M059J (cell line): Measurements from ENCODE around the gene HSP90AB1. TPM values are rescaled to one million over a fixed set of nuclear protein-coding genes. Genes with fewer than 3 reads are reported as not detected.
"Not testable (repeated sequence)": the region's sequence is repeated elsewhere in the genome, so short reads cannot be mapped to it uniquely, and the experiment has no call there.

ENCODE experiments used
- DNase-seq: peaks from one replicate; pipeline ENCODE4 v3.0.0-alpha.2; 2012; ENCODE audit warnings: low read depth
- total RNA-seq: library from RNA; depleted of rRNA; stranded (reverse); fragments of >200 nt; shearing (Covaris generic); gene quantifications from 2 replicates; pipeline ENCODE4 v1.2.3, GENCODE V29; 2014

The HSP90AB1 gene
- total RNA-seq, 1 experiment from 2014 or later: 1,407 TPM

GRCh38 chr6:44222486-44223318 lies 24.2 kb upstream of the HSP90AB1 start:
- DNase-seq: peak; percentile 45

DNA sequence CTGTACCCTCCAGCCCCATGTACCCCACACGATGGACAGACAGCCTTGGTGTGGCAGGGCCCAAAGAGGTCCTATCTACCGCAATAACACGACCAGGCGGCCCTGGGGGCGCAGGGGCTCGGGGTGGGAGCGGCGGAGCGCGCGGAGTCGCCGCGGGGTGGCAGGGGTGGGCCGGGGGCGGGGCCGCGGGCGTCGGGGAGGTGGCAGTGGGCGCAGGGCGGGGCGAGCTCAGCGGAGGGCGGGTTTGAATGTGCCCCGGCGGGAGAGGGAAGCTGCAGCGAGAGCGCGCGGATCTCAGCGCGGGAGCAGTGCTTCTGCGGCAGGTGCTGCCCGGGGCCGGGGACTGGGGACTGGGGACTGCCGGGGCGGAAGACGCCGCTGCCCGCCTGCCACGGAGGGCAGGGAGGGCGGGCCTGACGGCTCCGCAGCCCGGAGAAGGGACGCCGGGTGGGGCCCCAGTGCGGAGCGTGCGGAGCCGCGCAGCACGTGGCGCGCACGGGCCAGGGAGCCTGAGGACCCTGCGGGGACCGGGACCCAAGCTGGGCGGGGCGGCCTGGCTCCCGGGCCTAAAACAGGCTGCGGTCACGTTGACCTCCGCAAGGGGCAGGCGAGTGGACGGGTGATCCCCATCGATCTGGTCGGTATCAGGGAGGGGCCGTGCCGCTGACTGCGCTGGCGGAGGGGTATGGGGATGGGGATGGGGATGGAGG lies 23.4 kb upstream of the HSP90AB1 start, which contains the start of gene SLC29A1:
TSS of gene SLC29A1 (plus strand) at position 277 of the 710 bp plus-strand sequence. CDS start 3,719 bp downstream, outside the sequence.
- peak; percentile 70 for DNase-seq

GRCh38 chr6:44224029-44224964 lies 22.6 kb upstream of the HSP90AB1 start:
- DNase-seq: peak; percentile 45

- DNase-seq: no peak
These were observed 22.0 kb upstream of the HSP90AB1 start for GRCh38 chr6:44224965-44225305.

GRCh38 chr6:44225579-44226325 lies 21.1 kb upstream of the HSP90AB1 start:
- DNase-seq: no peak

DNA sequence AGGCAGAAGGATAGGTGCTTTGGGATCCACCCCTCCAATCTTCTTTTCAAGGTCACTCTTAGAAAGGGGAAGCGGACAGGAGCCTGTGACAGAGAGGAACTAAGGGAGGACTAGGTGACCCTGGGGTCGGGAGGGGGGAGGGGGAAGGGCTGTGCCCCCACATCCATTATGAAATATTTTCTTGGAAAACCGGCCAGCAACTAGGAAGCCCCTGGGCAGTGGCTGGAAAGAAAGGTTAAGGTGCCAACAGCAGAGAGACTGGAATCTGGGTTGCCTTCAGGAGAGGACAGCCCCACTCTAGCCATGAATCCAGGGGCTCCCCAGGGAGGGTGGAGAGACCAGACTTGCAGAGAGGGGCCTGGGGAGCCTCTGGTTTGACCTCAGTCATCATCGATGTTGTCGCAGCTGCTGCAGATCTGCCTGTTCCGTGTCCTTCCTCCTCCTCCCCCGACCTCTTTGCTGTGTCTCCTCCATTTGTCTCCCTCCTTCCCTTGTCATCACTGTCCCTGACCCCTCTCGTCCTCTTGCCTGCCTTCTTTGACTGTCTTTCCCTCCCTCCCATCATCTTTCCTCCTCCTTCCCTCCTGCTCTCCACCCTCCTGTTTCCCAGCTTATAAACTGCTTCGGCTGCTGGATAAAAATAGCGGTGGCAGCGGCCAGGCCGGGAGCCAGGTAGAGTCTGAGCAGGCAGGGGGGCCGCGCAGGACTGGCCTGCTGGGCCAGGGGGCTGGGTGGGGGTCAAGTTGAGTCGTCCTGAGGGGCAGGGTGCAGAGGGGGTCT lies 20.3 kb upstream of the HSP90AB1 start:
- no peak for DNase-seq

GRCh38 chr6:44227148-44227793 lies 19.6 kb upstream of the HSP90AB1 start:
- DNase-seq: no peak

DNA sequence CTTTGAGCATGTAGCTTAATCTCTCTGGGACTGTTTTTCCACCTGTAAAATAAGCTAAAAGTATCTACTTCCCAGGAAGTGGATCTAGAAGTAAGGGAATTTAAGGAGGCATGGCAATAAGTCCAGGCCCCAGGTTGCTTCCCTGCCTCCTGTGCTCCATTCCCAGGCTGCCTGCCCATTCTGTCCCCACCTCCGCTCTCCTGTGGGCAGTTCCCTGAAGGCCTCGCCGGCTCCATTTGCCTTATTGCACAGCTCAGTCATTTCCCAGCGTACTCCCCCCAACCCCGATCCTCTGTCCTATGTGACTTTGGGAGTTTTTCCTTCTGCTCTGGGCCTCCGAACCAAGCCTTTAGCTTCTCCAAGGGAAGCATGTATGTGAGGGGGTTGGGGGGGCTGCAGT lies 18.9 kb upstream of the HSP90AB1 start:
- DNase-seq: no peak

DNA sequence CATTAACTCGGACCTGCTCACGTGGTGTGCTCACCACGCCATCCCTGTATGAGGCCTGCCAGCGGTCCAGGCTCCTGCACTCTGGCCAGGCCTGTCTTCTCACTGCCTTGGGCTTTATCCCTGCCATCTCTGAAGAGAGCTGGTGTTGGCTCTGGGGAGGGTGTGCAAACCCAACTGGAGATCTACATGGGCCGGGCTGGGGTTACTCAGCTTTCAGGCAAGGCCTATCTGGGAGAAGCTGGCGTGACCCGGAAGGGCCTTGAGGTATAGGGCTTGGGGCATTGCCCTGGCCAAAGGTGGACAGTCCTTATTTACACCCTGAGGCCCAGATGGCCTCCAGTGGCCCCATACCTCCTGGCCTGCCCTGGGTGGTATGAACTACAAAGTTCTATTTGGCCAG lies 18.5 kb upstream of the HSP90AB1 start:
- no peak for DNase-seq

- DNase-seq: no peak
These were observed 18.1 kb upstream of the HSP90AB1 start for GRCh38 chr6:44228836-44229235.

- no peak for DNase-seq
These were observed 17.4 kb upstream of the HSP90AB1 start for GRCh38 chr6:44229376-44230033.

DNA sequence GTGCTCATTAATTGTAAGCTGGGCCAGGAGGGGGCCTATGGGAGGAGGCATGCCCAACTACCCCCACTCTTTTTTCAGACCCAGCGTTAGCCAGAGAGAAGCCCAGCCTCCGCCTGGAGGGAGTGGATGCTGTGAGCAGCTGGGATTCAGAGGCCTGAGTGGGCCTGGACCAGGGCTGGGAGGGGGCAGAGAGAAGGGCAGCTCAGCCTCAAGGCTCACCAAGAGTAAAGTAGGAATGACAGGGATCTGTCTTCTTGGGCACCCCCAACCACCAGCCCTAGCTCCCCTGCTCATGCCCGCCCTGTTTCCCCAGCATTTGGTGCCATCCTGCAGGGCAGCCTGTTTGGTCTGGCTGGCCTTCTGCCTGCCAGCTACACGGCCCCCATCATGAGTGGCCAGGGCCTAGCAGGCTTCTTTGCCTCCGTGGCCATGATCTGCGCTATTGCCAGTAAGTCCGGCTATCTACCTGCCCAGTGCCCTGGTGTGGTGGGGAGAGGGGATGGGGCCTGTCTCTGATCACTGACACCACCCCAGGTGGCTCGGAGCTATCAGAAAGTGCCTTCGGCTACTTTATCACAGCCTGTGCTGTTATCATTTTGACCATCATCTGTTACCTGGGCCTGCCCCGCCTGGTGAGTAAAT lies 16.7 kb upstream of the HSP90AB1 start:
- no peak for DNase-seq

DNA sequence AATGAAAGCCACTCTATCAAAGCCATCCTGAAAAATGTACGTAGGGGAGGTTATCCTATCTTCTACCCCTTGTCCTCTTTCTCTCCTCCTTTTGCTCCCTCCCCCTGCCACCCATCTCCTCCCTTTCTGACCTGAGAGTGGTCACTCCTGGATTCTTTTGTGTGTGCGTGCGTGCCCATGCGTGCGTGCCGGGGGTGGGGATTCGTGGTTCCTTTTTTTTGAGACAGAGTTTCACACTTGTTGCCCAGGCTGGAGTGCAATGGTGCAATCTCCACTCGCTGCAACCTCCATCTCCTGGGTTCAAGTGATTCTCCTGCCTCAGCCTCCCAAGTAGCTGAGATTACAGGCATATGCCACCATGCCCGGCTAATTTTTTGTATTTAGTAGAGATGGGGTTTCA lies 15.5 kb upstream of the HSP90AB1 start:
- DNase-seq: not testable (repeated sequence)

- no peak for DNase-seq
These were observed 14.0 kb upstream of the HSP90AB1 start for GRCh38 chr6:44232676-44233566.

DNA sequence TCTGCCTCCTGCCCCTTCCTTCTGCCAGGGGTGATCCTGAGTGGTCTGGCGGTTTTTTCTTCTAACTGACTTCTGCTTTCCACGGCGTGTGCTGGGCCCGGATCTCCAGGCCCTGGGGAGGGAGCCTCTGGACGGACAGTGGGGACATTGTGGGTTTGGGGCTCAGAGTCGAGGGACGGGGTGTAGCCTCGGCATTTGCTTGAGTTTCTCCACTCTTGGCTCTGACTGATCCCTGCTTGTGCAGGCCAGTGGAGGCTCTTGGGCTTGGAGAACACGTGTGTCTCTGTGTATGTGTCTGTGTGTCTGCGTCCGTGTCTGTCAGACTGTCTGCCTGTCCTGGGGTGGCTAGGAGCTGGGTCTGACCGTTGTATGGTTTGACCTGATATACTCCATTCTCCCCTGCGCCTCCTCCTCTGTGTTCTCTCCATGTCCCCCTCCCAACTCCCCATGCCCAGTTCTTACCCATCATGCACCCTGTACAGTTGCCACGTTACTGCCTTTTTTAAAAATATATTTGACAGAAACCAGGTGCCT lies 13.3 kb upstream of the HSP90AB1 start:
- no peak for DNase-seq

DNA sequence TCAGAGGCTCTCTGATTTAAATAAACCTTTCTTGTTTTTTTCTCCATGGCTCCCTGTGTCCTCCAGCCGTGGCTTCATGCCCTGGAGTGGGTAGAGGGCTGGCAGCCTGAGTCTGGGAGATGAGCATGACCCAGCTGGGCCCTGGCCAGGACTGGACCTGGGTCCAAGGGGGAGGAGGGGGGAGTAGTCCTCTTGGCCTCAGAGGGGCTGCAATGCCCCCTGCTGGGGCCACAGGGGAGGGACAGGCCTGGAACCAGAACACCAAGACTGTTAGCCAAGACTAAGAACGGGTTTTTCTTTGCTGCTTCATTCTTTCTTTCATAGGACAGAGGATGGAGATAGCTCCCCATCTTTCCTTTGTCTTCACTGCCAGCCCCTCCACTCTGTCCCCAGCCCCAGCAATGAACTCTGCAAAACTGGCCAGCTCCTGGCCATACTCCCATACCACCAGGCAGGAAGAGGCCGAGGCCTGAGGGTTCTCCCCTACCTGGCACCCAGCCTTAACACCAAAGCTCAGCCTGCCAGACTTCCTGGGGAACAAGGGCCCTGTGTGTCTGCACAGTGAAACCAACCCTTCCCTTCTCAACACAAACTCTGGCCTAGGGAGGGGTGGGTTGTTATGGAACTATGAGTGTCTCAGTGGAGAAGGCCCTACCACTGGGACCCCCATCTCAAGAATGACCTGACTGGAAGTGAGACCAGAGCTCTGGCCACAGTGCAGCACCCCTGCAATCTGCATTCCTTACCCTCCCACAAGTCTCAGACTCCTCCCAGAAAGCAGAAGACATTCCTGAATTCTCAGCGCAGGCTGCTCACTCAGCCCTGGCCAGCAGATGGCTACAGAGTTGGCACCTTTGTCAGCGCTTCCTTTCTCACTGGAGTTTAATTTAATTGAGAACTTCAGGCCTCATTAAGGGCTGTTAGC lies 12.5 kb upstream of the HSP90AB1 start:
- DNase-seq: peak; percentile 90
